Fibroblast of upper back skin (primary cell): Measurements from ENCODE around the gene TGM4.
"Not testable (repeated sequence)": the region's sequence is repeated elsewhere in the genome, so short reads cannot be mapped to it uniquely, and the experiment has no call there.

Experiments used
- DNase-seq: peaks from one replicate; pipeline ENCODE4 v3.0.0-alpha.2; 2013

The TGM4 gene

DNA sequence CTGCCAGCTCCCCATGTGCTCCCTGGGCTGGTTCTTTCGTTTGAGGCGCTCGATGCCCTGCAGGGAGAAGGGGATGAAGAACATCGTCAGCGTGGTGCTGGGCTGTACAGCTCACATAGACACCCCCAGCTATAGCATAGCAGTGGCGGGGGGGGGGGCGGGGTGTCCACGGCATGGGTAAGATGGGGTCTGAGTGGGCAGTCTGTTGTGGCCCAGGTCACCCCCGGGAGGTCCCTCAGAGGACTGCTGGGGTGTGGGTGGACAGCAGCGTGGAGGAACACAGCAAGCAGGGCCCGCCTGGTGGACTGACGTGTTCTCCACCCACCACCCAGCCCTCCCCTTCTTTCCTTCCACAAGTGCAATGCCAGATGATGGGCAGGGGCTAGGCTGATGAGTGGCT, 43.7 kb downstream of the TGM4 start:
- DNase-seq: no peak

DNA sequence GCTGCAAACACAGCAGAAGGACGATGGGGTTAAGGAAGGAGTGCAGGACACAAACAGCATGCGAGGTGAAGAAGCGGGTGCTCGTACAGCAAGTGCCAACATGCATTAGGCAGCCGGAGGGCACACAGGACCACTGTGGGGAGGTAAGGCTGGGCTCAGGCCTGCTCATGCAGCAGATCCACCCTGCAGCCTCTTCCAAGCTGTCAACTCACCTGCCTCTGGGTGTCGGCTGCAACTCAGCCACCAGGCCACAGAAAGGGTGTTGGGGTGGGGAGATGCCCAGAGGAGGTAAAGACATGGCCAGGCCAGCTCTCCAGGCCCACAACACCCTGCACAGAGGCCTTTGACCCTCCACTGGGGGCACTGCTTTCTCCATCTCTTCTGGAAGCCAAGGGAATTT, 44.2 kb downstream of the TGM4 start:
- DNase-seq: no peak

DNA sequence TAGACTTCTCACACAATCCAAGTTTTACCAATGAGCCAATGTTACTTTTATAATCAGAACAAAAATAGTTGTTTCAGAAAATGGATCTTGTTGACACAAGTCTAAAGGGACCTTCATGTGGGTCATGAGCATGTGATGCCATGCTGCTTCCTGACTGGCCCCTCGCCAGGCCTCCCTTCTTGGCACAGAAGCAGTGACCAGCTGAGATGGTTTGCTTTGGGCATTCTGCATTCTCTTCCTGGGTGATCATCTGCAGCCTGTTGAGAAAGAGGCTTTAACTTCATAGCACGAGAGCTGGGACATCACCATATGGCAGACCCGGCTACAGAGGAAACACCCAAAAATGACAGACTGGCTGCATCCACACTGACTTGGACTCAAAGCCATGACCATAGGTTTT, 45.7 kb downstream of the TGM4 start:
- no peak for DNase-seq

DNA sequence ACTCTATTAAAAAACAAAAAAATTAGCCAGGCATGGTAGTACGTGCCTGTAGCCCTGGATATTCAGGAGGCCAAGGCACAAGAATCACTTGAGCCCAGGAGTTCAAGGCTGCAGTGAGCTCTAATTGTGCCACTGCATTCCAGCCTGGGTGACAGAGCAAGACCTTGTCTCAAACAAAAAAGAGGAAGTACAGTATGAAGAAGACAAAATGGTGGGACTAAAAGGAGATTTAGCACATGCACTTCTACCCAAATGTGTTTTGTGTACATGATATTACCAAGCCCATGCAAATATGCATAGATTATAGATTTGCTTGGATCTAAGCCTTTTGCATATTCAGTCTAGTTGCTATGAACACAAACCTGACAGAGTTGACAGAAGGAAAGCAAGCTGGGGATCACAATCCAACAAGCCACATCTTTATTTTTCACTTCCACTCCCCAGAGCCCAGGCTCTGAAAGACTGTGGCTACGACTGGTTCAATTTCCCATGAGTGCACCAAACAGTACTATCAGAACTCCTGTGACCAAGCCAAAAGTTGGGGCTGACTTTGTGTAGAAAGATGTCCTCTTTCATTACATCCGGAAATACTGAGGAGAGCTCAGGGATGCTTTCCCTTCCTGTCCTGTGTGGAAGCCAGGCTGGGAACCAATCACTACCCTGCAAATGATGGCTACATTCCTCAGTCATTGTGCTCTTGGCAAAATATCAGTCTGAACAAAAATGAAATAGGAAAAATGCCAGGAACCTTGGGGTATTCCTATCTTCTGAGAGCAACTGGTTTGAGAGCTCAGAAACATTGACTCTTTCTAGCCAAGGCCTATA, 49.4 kb downstream of the TGM4 start:
- DNase-seq: peak; percentile 70

DNA sequence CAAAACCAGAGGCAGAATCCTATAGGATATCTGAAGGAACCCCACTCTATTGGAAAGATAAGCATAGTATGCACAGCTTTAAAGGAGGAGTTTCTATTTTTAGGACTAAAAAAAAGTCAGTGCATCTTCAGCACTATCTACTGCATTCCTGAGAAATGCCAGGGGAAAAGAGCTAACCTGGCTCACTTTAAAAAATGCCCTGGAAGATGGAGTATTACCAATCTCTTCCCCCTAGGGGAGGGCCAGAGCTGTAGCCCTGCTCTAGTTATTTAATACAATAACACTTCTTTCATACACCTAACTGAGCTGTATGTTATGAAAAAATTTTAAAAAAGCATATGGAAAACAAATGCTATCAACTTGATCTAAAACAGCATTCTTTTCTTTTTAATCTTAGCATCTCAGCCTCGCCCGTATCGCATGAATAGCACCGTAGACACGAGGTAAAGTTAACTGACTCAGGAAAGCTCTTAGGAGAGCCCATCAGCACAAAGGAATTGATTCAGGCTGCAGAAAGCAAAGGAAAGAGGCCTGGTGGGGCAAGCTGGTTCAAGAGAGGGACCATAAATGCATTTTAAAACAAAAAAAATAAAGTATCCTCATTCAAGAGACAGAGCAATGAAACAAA, 50.2 kb downstream of the TGM4 start:
- no peak for DNase-seq

DNA sequence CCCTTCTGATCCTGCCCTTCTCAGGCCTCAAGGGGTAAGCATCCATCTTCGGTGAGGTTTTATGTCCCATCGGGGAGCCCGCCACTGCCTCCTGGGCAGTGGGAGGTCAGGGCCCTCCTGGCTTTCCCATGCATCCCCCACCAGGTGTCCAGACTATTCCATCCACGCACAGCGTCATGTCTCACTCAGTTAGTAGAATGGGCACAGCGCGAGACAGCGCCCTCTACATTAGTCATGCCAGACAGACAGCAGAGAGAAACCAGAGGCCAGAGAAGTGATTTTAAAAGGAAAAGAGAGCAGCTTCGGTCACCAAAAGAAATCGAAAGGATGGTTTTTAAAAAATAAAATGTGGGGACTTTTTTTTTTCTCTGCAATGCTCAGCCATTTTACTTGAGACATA, 51.8 kb downstream of the TGM4 start:
- no peak for DNase-seq

DNA sequence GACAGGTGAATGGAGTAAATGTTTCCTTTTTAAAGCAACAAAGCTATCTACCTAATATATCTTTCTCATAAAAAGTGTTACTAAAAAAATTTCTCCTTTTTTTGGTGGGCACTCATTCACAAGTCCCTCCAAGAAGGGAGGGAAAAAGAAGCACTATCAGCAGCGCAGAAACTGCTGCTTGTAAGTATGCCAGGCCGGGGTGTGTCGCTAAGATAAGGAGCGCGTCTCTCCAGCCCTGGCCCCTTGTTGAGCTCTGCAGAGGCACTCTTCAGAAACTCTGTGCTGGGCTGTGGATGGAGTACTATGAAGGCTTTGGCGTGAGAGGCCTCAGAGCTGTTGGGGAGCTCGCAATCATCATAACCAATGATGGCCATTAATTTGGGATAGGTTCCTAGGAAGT, 52.5 kb downstream of the TGM4 start:
- no peak for DNase-seq

DNA sequence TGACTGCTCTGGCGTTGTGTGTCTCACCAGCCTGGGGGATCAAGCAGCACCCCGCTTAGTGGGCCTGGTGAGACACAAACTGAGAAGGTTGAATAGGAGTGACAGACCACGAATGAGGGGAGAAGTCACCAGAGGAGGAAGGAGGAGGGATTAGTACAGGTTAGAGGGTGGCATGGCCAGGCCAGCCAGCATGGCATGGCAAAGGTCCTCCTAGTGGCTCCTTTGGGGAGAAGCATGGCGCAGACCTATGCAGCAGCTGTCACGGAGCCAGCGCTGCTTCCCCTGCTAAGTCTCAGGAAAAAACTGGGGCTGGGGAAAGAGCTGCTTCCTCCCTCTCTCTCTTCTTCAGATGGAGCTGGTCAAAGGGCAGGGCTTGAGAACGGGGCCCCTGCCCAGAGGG, 53.0 kb downstream of the TGM4 start:
- DNase-seq: no peak

DNA sequence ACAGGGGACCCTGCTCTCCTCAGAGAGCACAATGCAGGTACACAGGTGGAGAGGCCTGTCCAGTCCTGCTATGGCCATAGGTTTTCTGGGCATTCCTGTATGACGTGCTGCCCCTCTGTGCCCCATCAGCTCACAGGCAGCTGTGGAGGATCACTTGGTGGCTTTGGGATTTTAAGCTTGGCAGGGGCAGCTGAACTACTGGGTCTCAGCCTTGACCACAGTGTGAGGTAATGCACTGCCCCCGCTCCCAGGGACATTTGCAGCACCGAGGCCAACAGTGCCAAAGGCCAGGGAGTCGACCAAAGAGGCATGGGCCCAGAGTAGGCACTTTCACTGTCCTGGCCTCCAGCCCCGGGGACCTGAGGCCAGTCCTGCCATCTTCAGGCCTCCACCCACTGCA, 55.4 kb downstream of the TGM4 start:
- DNase-seq: no peak

DNA sequence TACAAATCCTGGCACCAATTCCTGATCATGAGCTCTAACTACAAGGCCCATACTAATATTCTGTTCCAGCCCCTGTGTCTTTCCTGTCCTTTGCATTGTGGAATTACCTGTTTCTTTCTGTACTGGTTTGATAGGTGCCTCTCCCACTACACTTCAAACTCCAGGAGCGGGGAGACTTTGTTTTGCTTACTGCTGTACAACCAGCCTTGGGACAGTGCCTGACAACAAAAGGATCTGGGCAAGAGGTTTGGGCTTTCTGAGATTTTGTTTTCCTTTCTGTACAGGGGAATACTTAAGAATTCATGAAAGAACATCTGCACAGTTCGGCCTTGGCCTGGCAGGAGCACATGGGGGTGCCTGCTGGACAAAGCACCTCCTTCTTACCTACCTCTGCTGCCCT, 56.5 kb downstream of the TGM4 start:
- no peak for DNase-seq

DNA sequence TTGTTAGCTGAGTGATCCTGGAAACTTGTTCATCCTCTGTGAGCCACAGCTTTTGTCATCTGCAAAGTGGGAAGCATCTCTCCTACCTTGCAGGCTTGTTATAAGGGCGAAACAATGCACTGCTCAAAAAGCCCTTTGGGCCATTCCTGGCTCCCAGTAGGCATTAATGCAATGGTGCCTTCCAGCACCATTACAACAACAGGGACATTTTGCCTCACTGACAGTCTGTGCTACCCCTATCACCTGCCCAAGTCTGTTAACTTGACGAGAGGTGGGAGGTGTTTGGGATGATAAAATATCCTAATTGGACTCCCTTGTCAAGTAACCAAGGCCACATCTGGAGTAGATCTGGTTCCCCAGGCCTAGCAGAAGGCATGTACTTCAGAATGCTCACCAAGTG, 57.4 kb downstream of the TGM4 start:
- DNase-seq: no peak

DNA sequence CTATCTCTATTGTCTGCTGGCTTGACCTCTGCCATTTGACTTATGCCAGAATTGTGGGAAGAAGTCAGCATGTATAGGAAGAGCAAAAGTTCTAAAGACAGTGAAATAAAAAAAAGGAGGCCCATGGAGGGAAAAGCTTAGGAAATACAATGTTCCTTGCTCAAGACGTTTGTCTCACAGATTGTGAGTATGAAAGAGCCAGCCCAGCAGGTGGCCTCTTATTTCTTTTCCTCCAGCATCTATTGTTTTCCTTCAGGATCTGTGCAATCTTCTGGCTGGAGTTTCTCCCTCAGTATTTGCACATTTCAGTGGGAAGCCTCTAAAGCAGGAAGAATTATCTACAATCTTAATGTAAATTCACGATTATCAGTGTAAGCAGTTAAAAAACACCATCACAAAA, 57.9 kb downstream of the TGM4 start:
- DNase-seq: no peak

DNA sequence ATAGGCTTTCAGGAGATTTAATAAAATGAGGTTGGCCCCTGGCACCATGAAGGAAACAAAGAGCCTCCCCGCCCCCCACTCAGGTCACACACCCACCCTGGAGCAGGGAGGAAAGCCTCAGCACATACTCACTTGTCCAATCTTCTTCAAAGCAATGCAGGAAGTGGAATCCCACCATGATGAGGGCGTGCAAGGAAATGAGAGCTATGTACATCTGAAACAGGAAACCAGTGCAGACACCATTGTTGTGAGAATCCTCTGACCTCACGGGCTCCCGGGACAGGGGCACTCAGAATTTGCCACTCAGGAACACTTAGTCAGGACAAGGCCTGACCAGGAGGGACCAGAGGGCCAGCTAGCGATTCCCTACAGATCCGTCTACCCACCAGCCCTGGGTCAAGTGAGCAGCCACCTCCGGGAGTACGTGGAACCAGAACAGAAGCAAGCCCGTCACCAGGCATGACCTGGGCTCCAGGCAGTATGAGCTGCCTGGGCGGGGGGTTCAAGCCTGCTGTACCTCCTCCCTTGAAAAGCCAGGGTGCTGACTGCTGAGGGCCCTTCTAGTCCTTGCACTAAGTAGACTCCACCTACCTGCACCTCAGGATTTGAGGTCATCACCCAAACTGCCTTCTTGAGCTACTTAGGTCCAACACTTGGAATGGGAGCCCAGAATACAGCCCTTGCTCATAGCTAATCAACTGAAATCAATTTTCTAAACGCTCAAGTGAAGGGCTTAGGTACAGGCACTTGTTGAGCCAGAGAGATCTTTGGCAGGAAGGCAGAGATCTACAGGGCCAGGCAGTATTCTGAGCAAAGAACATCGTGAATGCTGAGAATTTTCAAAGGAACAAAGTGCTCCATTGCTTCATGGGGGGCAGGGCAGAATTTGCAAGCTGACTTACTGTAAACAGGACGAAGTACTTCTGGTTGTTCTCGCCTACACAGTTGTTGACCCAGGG, 58.9 kb downstream of the TGM4 start:
- no peak for DNase-seq

DNA sequence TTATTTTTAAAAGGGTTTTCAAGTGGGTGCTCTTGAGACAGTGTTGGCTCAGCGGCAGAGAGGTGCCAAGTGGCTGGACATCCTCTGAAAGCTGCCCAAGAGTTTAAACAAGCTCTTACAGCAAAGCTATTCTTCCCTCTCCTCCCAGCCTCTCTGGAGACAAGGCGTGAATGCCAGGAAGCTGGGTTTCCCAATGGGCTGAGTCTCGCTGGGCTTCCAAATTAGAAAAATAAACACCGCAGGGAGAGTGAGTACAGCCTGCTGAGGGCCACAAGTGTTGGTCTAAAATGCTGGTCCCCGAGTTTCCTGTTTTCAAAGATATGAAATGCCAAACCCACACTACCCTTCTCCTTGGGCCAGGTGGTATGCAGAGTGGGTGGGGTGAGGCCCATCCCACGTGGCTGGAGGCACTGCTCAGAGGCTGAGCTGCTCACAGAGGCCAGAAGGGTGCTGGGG, 65.2 kb downstream of the TGM4 start:
- DNase-seq: no peak

DNA sequence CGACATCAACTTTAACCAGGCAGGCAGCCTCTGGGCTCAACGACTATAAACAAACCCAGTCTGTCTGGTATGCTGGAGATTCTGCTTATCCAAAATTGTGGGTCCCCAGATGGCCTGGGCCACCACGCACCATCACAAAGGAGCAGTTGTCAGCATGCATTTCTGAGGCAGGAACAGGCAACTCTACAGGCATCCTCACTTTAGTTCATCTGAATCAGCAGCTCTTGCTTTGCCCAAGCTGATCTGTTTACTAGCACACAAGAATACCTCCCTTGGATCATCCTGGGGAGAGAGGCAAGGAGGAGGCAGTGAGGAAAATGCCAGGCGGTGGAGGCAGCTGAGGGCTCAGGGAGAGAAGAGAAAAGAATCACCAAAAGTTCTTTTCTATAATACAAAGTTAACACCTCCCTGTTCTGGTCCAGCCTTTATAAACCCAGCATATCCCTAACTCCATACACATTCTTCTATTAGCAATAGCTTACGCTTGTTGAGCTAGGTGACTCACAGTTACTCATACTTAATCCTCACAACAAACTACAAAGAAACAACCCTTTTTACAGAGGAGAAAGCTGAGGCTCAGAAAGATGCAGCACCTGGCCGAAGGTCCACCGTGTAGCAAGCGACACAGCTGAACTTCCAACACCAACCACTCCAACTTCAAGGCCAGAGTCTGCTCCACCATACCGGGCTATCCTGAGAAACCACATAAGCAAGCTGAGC, 68.0 kb downstream of the TGM4 start:
- peak; percentile 16 for DNase-seq

DNA sequence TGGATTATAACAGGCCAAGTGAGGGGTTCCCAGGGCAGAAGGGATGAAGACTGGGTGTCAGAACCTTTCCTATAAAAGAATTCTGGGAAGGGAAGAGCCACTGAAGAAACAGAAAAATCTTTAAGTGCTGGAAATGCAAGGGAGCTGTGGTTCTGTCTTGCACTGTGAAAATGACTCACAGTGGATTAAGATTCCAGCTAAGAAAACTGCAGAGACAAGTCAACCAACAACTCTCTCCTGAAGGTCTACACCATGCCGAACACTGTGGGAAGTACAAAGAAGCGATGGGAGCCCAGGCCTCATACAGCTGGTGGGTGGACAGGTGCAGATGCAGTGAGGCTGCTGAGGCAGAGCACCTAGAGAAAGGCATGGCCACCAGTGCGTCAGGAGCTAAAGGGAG, 73.8 kb downstream of the TGM4 start:
- no peak for DNase-seq

DNA sequence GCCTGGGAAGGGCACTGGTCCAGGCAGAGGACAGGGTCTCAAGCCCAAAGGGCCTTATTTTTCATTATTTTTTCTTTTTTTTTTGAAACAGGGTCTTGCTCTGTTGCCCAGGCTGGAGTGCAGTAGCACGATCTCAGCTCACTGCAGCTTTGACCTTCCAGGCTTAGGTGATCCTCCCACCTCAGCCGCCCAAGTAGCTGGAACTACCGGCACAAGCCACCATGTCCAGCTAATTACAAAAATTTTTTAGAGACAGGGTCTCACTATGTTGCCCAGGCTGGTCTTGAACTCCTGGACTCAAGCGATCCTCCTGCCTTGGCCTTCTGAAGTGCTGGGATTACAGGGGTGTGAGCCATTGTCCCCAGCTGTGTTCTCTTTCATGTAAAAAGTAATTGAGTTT, 75.4 kb downstream of the TGM4 start:
- not testable (repeated sequence) for DNase-seq

DNA sequence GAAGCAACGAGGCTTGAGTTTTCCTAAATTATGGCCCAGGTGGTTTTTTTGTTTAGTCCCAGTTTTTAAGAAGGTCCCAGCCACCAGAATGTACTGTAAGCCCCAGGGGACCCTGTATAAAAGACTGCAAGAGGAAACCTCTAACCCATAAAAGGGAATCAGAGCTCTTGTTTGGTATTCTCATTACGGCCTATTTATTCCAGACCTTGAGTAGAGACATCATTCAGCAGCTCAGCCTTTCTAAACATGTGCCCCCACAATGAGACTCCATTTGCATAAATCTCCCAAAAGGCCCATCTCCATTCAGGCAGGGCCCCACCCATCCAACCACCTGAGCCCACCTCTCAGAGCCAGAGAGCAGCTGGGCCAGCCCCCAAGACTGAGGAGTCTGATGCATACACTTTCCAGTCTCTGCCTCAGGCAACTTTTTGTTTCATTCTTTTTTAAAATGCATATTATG, 75.9 kb downstream of the TGM4 start:
- DNase-seq: no peak

DNA sequence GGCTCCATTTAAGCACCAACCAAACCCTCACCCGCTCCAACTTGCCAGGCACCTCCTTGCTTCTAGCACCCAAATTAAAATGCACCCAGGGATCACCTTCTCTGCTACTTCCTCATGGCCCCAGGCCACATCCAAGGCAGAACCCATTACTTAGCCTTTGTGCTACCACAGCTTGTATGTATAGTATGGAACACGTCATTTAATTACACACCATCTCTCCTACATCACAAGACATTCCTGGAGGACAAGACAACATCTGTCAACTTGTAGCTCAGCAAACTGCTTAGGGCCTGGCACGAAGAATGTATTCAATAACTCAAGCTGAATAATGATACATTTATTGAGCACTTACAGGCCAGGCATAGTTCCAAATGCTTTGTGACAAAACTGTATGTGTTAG, 78.3 kb downstream of the TGM4 start:
- no peak for DNase-seq

DNA sequence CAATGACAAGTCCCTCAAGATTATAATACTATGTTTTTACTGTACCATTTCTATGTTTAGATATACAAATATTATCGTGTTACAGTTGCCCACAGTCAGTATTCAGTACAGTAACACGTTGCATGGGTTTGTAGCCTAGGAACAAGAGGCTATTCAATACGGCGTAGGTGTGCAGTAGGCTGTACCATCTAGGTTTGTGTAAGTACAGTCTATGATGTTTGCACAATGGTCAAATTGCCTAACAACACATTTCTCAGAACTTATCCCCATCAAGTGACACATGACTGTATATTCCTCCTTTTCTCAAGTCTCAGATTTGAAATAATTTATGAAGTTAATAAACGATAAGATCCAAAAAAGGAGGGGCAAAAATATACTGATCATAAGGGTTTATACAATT, 79.9 kb downstream of the TGM4 start:
- DNase-seq: no peak

DNA sequence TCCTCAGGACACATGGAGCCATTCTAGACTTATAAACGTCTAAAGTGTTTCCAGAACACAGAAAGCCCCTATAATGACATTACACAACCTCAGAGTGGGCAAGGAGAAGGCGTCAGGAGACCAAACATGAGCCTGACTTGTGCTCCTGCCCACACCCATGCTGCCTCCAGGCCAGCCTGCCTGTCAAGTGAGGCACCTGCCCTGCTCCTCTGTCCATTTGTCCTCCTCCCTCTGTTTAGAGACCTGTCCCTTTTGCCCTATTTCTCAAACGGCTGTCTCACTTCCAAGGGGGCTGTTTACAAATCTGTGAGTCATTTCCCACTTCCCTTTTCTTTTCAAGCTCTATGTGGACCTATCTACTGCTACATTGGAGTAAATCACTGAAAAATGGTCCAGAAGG, 80.6 kb downstream of the TGM4 start:
- no peak for DNase-seq

DNA sequence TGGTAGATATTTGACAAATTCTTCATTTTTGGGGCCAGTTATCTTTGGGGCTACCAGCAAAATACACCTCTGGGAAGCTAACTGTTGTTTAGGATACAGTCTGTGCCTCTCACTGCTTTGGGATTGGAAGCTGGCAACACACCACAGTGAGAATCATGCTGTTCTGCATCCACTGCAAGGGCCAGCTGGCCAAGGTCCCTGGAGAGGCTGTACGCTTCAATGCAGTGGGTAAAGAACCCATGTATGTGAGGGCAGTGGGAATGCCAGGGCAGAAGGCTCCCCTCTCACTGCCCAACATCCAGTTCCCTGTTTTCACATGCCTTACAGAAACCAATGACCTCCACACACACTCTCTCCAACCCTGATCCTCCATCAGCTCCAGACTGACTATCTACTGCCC, 81.5 kb downstream of the TGM4 start:
- no peak for DNase-seq

DNA sequence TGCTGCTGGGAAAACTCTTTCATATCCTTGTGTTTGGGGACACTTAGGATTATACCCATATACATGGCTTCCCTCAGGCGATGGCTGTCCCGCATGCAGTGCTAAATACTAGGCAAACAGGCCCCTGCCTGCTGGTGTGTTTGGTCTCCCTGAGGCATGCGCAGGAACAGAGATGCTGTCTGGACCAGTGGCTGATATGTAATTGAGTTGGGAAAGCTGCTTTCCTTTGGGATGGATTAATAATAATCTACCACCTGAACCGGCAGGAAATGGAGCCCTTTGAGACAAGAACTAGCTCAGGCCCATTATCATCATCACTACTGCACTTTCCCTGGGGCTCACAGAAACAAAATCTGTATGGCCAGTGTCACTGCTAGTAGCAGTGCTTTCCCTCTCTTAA, 83.6 kb downstream of the TGM4 start:
- no peak for DNase-seq
